Pons (tissue), 1 donor: ENCODE data around the gene NTN4.
"Not testable (repeated sequence)": the region's sequence is repeated elsewhere in the genome, so short reads cannot be mapped to it uniquely, and the experiment has no call there.

Experiments
- DNase-seq: peaks from one replicate; pipeline ENCODE4 v3.0.0-alpha.2; 2016; ENCODE audit warnings: low spot score

NTN4 gene

GRCh38 chr12:95746062-95746461, 44.5 kb downstream of the NTN4 start:
- not testable (repeated sequence) for DNase-seq

- peak; percentile 77 for DNase-seq
These were observed 48.0 kb downstream of the NTN4 start for GRCh38 chr12:95742586-95742985.

- DNase-seq: no peak
These were observed 48.9 kb downstream of the NTN4 start for GRCh38 chr12:95741635-95742034.

GRCh38 chr12:95740751-95741150, 49.8 kb downstream of the NTN4 start:
- DNase-seq: no peak

GRCh38 chr12:95739561-95740313, 50.8 kb downstream of the NTN4 start:
- DNase-seq: no peak

GRCh38 chr12:95738024-95738611, 52.4 kb downstream of the NTN4 start:
- no peak for DNase-seq

- DNase-seq: no peak
These were observed 53.9 kb downstream of the NTN4 start for GRCh38 chr12:95736631-95737030.

GRCh38 chr12:95735728-95736127, 54.8 kb downstream of the NTN4 start:
- not testable (repeated sequence) for DNase-seq

GRCh38 chr12:95733141-95733825, 57.3 kb downstream of the NTN4 start:
- no peak for DNase-seq

GRCh38 chr12:95731519-95731958, 59.0 kb downstream of the NTN4 start:
- no peak for DNase-seq

GRCh38 chr12:95730457-95730856, 60.1 kb downstream of the NTN4 start:
- DNase-seq: no peak

- DNase-seq: no peak
These were observed 63.7 kb downstream of the NTN4 start for GRCh38 chr12:95726903-95727302.

- no peak for DNase-seq
These were observed 65.8 kb downstream of the NTN4 start for GRCh38 chr12:95724767-95725166.

- no peak for DNase-seq
These were observed 66.7 kb downstream of the NTN4 start for GRCh38 chr12:95723693-95724384.

GRCh38 chr12:95721320-95721719, 69.2 kb downstream of the NTN4 start:
- DNase-seq: no peak

- no peak for DNase-seq
These were observed 70.4 kb downstream of the NTN4 start for GRCh38 chr12:95720146-95720545.

GRCh38 chr12:95718772-95719171, 71.8 kb downstream of the NTN4 start:
- no peak for DNase-seq

- DNase-seq: no peak
These were observed 72.5 kb downstream of the NTN4 start for GRCh38 chr12:95718006-95718431.

- DNase-seq: no peak
These were observed 73.1 kb downstream of the NTN4 start for GRCh38 chr12:95717316-95717928.

- no peak for DNase-seq
These were observed 75.4 kb downstream of the NTN4 start for GRCh38 chr12:95715177-95715576.

- no peak for DNase-seq
These were observed 78.3 kb downstream of the NTN4 start for GRCh38 chr12:95712269-95712668.

GRCh38 chr12:95710386-95710785, 80.2 kb downstream of the NTN4 start:
- DNase-seq: no peak
